Trophoblast cell (in vitro differentiated cells and primary cell): ENCODE data around the gene TFF1.

ENCODE experiments used
- DNase-seq, 2 donors: peaks; one replicate each; pipeline ENCODE4 v3.0.0-alpha.2; 2016
- H2AFZ ChIP-seq: 2 replicates; pipeline ENCODE4 v1.6.1; 2013; ENCODE audit warnings: low read length, moderate library complexity, mild to moderate bottlenecking; ENCODE audit not compliant: insufficient read depth, poor library complexity
- H2AK5ac ChIP-seq: 2 replicates; pipeline ENCODE4 v1.6.1; 2013; ENCODE audit warnings: mild to moderate bottlenecking, low read length
- H2BK120ac ChIP-seq: 2 replicates; pipeline ENCODE4 v1.6.1; 2013; ENCODE audit warnings: low read length, mild to moderate bottlenecking, moderate library complexity; ENCODE audit not compliant: insufficient read depth, poor library complexity
- H2BK12ac ChIP-seq: 2 replicates; pipeline ENCODE4 v1.6.1; 2013; ENCODE audit warnings: mild to moderate bottlenecking, low read length, moderate library complexity
- H2BK5ac ChIP-seq: 2 replicates; pipeline ENCODE4 v1.6.1; 2013; ENCODE audit warnings: low read length, low read depth, moderate library complexity, mild to moderate bottlenecking; ENCODE audit not compliant: poor library complexity
- H3K14ac ChIP-seq: 2 replicates; pipeline ENCODE4 v1.6.1; 2013; ENCODE audit warnings: mild to moderate bottlenecking, low read length
- H3K18ac ChIP-seq: 2 replicates; pipeline ENCODE4 v1.6.1; 2013; ENCODE audit warnings: mild to moderate bottlenecking, low read length
- H3K23ac ChIP-seq: 2 replicates; pipeline ENCODE4 v1.6.1; 2013; ENCODE audit warnings: low read length
- H3K27ac ChIP-seq: 2 replicates; pipeline ENCODE4 v1.5.1; 2013; ENCODE audit warnings: low read depth, mild to moderate bottlenecking, inconsistent platforms, low read length, moderate library complexity
- H3K27me3 ChIP-seq: 2 replicates; pipeline ENCODE4 v1.6.1; 2013; ENCODE audit warnings: inconsistent platforms, mild to moderate bottlenecking, low read length, moderate library complexity; ENCODE audit not compliant: insufficient read depth
- H3K36me3 ChIP-seq, 2 experiments: 1 replicate in 1 of 2; 2 replicates in 1 of 2; pipeline ENCODE4 v1.6.1; 2013; ENCODE audit warnings: low read length in 2 of 2, mild to moderate bottlenecking in 2 of 2, moderate library complexity in 1 of 2; ENCODE audit not compliant: insufficient read depth in 2 of 2, control insufficient read depth in 1 of 2
- H3K4ac ChIP-seq: 2 replicates; pipeline ENCODE4 v1.6.1; 2013; ENCODE audit warnings: low read depth, mild to moderate bottlenecking, low read length, moderate library complexity
- H3K4me1 ChIP-seq, 2 experiments: 1 replicate in 1 of 2; 2 replicates in 1 of 2; pipeline ENCODE4 v1.6.1; 2013; ENCODE audit warnings: low read length in 2 of 2, mild to moderate bottlenecking in 2 of 2, moderate library complexity in 1 of 2; ENCODE audit not compliant: insufficient read depth in 2 of 2, control insufficient read depth in 1 of 2
- H3K4me2 ChIP-seq: 2 replicates; pipeline ENCODE4 v1.6.1; 2013; ENCODE audit warnings: inconsistent platforms, mild to moderate bottlenecking, low read length, moderate library complexity
- H3K4me3 ChIP-seq: 2 replicates; pipeline ENCODE4 v1.5.1; 2013; ENCODE audit warnings: mild to moderate bottlenecking, low read depth, low read length, inconsistent platforms
- H3K79me1 ChIP-seq: one replicate; pipeline ENCODE4 v1.6.1; 2013; ENCODE audit warnings: low read length
- H3K79me2 ChIP-seq: 2 replicates; pipeline ENCODE4 v1.6.1; 2013; ENCODE audit warnings: low read length, mild to moderate bottlenecking; ENCODE audit not compliant: control insufficient read depth, insufficient read depth, poor library complexity
- H3K9ac ChIP-seq: 2 replicates; pipeline ENCODE4 v1.6.1; 2013; ENCODE audit warnings: mild to moderate bottlenecking, low read length
- H3K9me3 ChIP-seq: 2 replicates; pipeline ENCODE4 v1.6.1; 2013; ENCODE audit warnings: low read depth, mild to moderate bottlenecking, control low read depth, inconsistent platforms, low read length; ENCODE audit not compliant: insufficient read depth
- H4K12ac ChIP-seq: 2 replicates; pipeline ENCODE4 v1.6.1; 2013; ENCODE audit warnings: low read depth, mild to moderate bottlenecking, low read length, moderate library complexity
- H4K8ac ChIP-seq: 2 replicates; pipeline ENCODE4 v1.6.1; 2013; ENCODE audit warnings: low read depth, mild to moderate bottlenecking, low read length, moderate library complexity
- H4K91ac ChIP-seq: one replicate; pipeline ENCODE4 v1.6.1; 2013; ENCODE audit warnings: low read depth, mild to moderate bottlenecking, low read length, moderate library complexity
- WGBS: extraction: QIAGEN DNeasy Blood & Tissue Kit; methylation state at CpG from one replicate; pipeline ENCODE4 v1.1.7; 2013; ENCODE audit warnings: missing lambda C conversion rate; ENCODE audit not compliant: insufficient read length, insufficient coverage; ENCODE audit errors: extremely low coverage; 5-methylcytosine and 5-hydroxymethylcytosine counted together

The TFF1 gene

DNA sequence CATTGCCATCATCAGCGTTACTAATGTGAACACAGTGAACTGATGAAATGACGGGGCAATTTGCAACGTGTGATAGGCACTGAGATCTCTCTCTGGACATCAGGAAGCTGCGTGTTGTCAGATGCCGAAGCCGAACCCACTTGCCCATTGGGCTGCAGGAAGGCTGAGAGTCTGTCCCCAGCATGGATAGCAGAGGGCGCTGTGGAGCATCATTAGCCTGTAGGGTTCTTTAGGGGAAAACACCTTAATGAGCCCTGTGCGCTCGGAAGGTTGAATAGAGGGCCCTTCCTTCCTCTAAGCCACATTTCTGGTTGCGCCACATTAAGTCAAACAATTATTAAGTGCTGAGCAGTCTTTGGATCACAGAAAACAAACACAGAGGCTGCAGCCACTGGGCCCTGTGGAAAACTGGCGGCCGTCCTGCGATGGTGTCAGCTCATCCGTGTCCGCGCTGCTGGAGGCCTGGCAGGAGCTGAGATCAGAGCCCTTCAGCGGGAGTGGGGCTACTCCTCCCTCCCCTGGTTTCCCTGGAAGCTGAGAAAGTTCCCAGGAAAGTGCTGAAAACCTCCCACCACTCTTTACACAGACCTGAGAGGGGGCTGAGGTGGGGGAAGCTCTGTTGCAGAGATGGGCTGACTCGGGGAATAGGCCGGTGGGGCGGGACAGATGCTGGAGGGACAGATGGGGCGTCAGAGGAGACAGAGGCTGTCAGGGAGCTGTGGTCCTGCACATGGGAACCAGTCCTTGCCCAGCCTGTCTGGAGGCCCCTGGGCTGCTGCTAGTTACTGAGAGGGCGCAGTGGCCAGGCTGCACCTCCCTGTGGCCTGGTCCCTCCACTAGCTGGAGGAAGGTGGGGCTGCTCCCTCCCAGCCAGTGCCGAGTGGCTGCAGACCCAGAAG is 28.3 kb downstream of the TFF1 start:
- peak; percentile 14 to 54 for DNase-seq
- no peak overlapping the region for H4K12ac ChIP-seq
- H3K4me2 ChIP-seq, result no peak overlapping the region
- no peak overlapping the region for H2AK5ac ChIP-seq
- H4K91ac ChIP-seq, result no peak overlapping the region
- H3K9me3 ChIP-seq, result no peaks in the 10 kb centered on the region
- no peak overlapping the region for H3K14ac ChIP-seq
- H3K4ac ChIP-seq, result no peak overlapping the region
- no peak overlapping the region for H2BK120ac ChIP-seq
- no peaks in the 10 kb centered on the region for H3K79me1 ChIP-seq
- no peak overlapping the region for H3K18ac ChIP-seq
- no peak overlapping the region for H2AFZ ChIP-seq
- no peaks in the 10 kb centered on the region for H3K36me3 ChIP-seq
- H3K79me2 ChIP-seq, result no peaks in the 10 kb centered on the region
- no peak overlapping the region for H3K27ac ChIP-seq
- no peak overlapping the region for H2BK5ac ChIP-seq
- no peak overlapping the region for H3K9ac ChIP-seq
- no peak overlapping the region for H2BK12ac ChIP-seq
- no peaks in the 10 kb centered on the region for H3K27me3 ChIP-seq
- no peak overlapping the region for H3K4me3 ChIP-seq
- no peak overlapping the region for H3K23ac ChIP-seq
- H3K4me1 ChIP-seq, result peaks cover 0 to 3% of the 10 kb centered on the region in 2 experiments
- no CpG with 5 or more reads among the region's 23 CpGs for WGBS
- H4K8ac ChIP-seq, result no peak overlapping the region

DNA sequence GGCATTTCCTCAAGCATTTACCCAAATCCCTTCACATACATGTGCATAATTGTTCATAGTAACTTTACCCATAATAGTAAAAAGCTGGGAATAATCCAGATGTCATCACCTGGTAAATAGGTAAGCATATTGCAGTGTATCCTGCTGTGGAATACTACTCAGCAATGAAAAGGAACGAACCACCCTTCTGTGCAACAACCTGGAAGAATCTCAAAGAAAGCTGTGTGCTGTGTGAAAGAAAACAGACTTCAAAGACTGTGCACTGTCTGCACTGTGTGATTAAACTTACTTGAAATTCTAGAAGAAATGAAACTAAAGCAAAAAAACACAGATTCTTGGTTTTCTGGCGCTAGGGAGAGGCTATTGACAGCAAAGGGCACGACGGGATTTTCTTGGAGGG is 29.1 kb downstream of the TFF1 start:
- Histone ChIP-seq H3K4me2 (no peak overlapping the region), H2BK12ac (no peak overlapping the region), H3K4ac (no peak overlapping the region), H2AFZ (no peak overlapping the region), H3K36me3 (no peaks in the 10 kb centered on the region), H3K9me3 (peaks cover 3% of the 10 kb centered on the region), H2AK5ac (no peak overlapping the region), H3K79me1 (no peaks in the 10 kb centered on the region), H3K27ac (no peak overlapping the region), H4K12ac (no peak overlapping the region), H4K91ac (no peak overlapping the region), H3K14ac (no peak overlapping the region), H3K27me3 (no peaks in the 10 kb centered on the region), H4K8ac (no peak overlapping the region), H3K18ac (no peak overlapping the region), H2BK5ac (no peak overlapping the region), H3K79me2 (no peaks in the 10 kb centered on the region), H3K4me1 (peaks cover 0 to 3% of the 10 kb centered on the region in 2 experiments), H3K23ac (no peak overlapping the region), H3K4me3 (no peak overlapping the region), H3K9ac (no peak overlapping the region), H2BK120ac (no peak overlapping the region)
- no CpG with 5 or more reads among the region's 4 CpGs for WGBS
- DNase-seq, result no peak

DNA sequence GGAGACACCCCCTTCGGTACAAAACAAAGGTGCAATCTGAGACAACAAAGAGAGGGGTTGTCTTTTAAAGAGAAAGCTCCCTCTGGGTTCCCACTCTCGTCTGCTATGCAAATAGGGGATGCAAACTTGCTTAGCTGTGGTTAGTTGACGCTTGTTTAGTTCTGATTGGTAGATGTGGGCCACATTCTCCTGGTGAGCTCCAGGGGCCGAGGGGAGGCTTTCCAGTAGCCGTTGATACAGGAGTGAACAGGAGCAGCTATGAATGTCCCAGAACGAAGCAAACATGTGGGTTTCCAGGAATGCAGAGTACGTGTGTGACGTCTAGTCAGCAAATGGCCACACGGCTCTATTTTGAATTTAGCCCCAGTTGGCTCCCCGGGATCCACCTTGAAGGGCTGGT is 30.3 kb downstream of the TFF1 start:
- Histone ChIP-seq H4K91ac (no peak overlapping the region), H4K12ac (no peak overlapping the region), H3K9ac (no peak overlapping the region), H3K4me3 (no peak overlapping the region), H2AK5ac (no peak overlapping the region), H4K8ac (no peak overlapping the region), H3K4me2 (peak overlapping the region; percentile 23), H2AFZ (no peak overlapping the region), H2BK120ac (no peak overlapping the region), H3K27me3 (no peaks in the 10 kb centered on the region), H3K14ac (no peak overlapping the region), H3K27ac (no peak overlapping the region), H3K23ac (no peak overlapping the region), H3K4ac (no peak overlapping the region), H3K79me2 (no peaks in the 10 kb centered on the region), H3K79me1 (no peaks in the 10 kb centered on the region), H2BK12ac (no peak overlapping the region), H3K36me3 (no peaks in the 10 kb centered on the region), H3K9me3 (peaks cover 5% of the 10 kb centered on the region), H3K4me1 (peaks cover 0 to 3% of the 10 kb centered on the region in 2 experiments), H2BK5ac (no peak overlapping the region), H3K18ac (no peak overlapping the region)
- WGBS, result no CpG with 5 or more reads among the region's 10 CpGs
- peak in 1 of 2 donors; percentile 44 for DNase-seq

DNA sequence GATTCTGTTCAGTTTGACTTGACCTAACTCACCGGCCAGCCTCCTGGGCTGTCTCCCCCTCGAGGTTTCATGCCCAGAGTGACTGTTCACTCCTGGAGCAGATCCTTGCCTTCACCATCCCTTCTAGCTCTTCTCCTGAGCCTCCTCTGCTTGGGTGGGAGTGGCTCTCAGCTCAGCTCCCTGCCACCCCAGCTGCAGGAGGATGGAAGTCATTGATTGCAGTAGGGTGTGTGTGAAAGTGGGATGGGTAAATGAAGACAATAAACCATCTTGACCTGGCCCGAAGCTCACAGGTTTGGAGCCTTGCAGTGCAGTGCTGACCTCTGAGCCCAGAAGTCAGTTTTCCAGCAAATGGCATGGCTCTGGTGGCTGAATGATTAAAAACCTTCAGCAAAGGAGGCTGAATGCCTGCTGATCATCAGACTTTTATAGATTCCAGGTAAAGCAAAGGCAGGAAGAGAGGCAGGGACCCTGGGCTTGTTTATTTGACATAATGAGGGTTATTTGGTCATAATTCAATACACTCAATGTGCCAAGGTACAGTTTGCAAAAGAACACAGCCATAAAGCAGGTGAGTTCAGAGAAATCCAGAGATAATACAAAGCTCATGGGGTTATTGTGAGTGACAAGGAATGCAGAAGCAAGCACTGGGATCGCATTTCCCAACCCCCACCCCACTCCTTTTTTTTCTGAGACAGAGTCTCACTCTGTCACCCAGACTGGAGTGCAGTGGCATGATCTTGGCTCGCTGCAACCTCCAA is 33.6 kb downstream of the TFF1 start:
- Histone ChIP-seq H2AFZ (no peak overlapping the region), H2BK120ac (no peak overlapping the region), H4K12ac (no peak overlapping the region), H2BK5ac (no peak overlapping the region), H3K14ac (no peak overlapping the region), H2BK12ac (no peak overlapping the region), H3K18ac (no peak overlapping the region), H3K4me3 (no peak overlapping the region), H3K79me2 (no peaks in the 10 kb centered on the region), H3K27ac (no peak overlapping the region), H3K79me1 (no peaks in the 10 kb centered on the region), H3K27me3 (no peaks in the 10 kb centered on the region), H4K91ac (no peak overlapping the region), H2AK5ac (no peak overlapping the region), H3K9me3 (peaks cover 10% of the 10 kb centered on the region), H3K4me2 (no peak overlapping the region), H3K9ac (no peak overlapping the region), H3K36me3 (no peaks in the 10 kb centered on the region), H3K4me1 (peaks cover 0 to 3% of the 10 kb centered on the region in 2 experiments), H4K8ac (no peak overlapping the region), H3K4ac (no peak overlapping the region), H3K23ac (no peak overlapping the region)
- no CpG with 5 or more reads among the region's 5 CpGs for WGBS
- DNase-seq, result no peak
